ENCODE data around the gene GPR141.

The GPR141 gene

DNA sequence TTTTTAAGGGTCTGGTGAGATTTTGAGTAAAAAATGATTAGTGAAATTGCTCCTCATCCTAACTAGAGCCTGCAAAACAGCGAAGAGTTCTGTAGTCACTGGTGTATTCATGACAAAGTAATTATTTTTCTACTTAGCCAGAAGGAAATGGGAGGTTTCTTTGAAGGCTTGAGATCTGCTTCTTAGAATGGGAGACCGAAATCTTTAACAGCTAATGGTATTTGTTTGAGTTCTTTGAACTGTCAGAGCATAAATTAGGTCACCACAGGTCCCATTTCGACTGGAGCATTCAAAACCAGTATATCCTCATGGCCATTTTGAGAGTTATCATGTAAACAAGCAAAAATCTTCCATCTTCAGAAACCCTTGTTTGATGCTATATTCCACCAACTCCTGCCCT, 87.8 kb downstream of the GPR141 start:
- Histone ChIP-seq H3K9me3 (ENCODE audit: severe bottlenecking) (peaks cover 7% of the 10 kb centered on the region), H3K27ac (no peak overlapping the region), H3K27me3 (ENCODE audit: insufficient read depth, low read depth, severe bottlenecking) (no peaks in the 10 kb centered on the region), H3K4me3 (ENCODE audit: low read depth, low read length) (no peak overlapping the region), H3K36me3 (no peaks in the 10 kb centered on the region)
- TF ChIP-seq, protein P1, sequence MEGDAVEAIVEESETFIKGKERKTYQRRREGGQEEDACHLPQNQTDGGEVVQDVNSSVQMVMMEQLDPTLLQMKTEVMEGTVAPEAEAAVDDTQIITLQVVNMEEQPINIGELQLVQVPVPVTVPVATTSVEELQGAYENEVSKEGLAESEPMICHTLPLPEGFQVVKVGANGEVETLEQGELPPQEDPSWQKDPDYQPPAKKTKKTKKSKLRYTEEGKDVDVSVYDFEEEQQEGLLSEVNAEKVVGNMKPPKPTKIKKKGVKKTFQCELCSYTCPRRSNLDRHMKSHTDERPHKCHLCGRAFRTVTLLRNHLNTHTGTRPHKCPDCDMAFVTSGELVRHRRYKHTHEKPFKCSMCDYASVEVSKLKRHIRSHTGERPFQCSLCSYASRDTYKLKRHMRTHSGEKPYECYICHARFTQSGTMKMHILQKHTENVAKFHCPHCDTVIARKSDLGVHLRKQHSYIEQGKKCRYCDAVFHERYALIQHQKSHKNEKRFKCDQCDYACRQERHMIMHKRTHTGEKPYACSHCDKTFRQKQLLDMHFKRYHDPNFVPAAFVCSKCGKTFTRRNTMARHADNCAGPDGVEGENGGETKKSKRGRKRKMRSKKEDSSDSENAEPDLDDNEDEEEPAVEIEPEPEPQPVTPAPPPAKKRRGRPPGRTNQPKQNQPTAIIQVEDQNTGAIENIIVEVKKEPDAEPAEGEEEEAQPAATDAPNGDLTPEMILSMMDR (IDR thresholded peaks at IDR 0.05; ENCODE audit: low read depth, low read length), result no peak
- no peak for DNase-seq

DNA sequence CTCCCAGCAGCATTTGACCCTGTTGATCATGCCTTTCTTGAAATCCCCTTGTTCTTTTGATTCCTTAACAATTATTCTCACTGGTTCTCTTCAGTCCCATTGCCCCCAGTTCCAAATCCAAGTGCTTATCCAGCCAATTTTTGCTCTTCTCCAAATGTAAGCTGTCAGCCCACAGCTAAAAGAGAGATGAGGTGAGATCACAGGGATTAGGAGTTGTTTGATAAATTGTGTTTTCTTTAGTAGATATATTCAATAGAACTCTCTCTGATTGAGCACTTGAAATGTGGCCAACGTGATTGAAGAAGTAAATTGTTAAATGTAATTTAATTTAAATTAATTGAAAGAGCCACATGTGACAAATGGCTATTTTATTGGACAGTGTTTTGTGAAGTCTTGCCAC, 88.2 kb downstream of the GPR141 start:
- Histone ChIP-seq H3K36me3 (no peaks in the 10 kb centered on the region), H3K9me3 (ENCODE audit: severe bottlenecking) (peaks cover 7% of the 10 kb centered on the region), H3K27me3 (ENCODE audit: insufficient read depth, low read depth, severe bottlenecking) (no peaks in the 10 kb centered on the region), H3K4me3 (ENCODE audit: low read depth, low read length) (no peak overlapping the region), H3K27ac (no peak overlapping the region)
- TF ChIP-seq, protein P1 (IDR thresholded peaks at IDR 0.05; ENCODE audit: low read depth, low read length), result no peak
- DNase-seq, result no peak

DNA sequence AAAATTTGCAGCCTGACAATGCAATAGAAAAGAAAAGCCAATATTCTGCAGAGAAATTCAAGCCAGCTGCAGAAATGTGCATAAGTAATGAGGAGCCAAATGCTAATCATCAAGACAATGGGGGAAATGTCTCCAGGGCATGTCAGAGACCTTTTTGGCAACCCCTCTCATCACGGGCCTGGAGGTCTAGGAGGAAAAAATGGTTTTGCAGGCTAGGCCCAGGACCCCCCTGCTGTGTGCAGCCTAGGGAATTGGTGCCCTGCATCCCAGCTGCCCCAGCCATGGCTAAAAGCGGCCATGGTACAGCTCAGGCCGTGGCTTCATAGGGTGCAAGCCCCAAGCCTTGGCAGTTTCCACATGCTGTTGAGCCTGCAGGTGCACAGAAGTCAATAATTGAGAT, 92.4 kb downstream of the GPR141 start:
- TF ChIP-seq, protein P1 (IDR thresholded peaks at IDR 0.05; ENCODE audit: low read depth, low read length), result no peak
- Histone ChIP-seq H3K4me3 (ENCODE audit: low read depth, low read length) (no peak overlapping the region), H3K27ac (no peak overlapping the region), H3K9me3 (ENCODE audit: severe bottlenecking) (peaks cover 7% of the 10 kb centered on the region), H3K36me3 (no peaks in the 10 kb centered on the region), H3K27me3 (ENCODE audit: insufficient read depth, low read depth, severe bottlenecking) (no peaks in the 10 kb centered on the region)
- no peak for DNase-seq

DNA sequence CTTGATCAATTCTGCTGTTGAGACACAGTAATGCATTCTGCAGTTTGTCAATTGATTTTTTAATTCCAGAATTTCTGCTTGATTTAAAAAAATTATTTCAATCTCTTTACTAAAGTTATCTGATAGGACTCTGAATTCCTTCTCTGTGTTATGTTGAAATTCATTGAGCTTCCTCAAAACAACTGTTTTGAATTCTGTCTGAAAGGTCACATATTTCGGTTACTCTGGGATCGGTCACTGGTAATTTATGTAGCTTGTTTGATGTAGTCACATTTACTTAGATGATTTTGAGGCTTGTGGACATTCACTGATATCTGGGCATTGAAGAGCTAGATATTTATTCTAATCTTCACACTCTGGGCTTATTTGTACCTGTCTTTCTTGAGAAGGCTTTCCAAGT, 97.6 kb downstream of the GPR141 start:
- Histone ChIP-seq H3K4me3 (ENCODE audit: low read depth, low read length) (no peak overlapping the region), H3K36me3 (no peaks in the 10 kb centered on the region), H3K9me3 (ENCODE audit: severe bottlenecking) (peaks cover 1% of the 10 kb centered on the region), H3K27ac (no peak overlapping the region), H3K27me3 (ENCODE audit: insufficient read depth, low read depth, severe bottlenecking) (no peaks in the 10 kb centered on the region)
- no peak for DNase-seq
- TF ChIP-seq, protein P1 (IDR thresholded peaks at IDR 0.05; ENCODE audit: low read depth, low read length), result no peak

DNA sequence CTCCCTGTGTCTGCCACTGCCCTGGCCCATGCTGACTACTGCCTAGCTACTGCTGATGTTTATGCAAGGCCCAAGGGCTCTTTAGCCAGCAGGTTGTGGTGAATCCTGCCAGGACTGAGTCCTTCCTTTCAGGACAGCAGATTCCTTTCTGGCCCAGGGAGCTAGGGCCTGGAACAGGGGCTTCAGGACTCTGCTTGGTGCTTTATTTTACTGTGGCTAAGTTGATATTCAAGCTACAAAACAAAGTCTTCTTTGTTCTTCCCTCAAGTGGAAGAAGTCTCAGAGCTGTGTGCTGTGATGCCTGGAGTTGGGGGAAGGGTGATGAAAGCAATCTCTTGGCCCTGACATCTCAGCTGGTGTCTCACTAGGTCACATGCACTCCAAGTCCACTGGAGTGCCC, 98.6 kb downstream of the GPR141 start:
- no peak overlapping the region for H3K27ac ChIP-seq
- no peaks in the 10 kb centered on the region for H3K36me3 ChIP-seq
- H3K9me3 ChIP-seq (ENCODE audit: severe bottlenecking), result no peaks in the 10 kb centered on the region
- no peak overlapping the region for H3K4me3 ChIP-seq (ENCODE audit: low read depth, low read length)
- DNase-seq, result no peak
- no peaks in the 10 kb centered on the region for H3K27me3 ChIP-seq (ENCODE audit: insufficient read depth, low read depth, severe bottlenecking)
- TF ChIP-seq, protein P1 (IDR thresholded peaks at IDR 0.05; ENCODE audit: low read depth, low read length), result no peak

DNA sequence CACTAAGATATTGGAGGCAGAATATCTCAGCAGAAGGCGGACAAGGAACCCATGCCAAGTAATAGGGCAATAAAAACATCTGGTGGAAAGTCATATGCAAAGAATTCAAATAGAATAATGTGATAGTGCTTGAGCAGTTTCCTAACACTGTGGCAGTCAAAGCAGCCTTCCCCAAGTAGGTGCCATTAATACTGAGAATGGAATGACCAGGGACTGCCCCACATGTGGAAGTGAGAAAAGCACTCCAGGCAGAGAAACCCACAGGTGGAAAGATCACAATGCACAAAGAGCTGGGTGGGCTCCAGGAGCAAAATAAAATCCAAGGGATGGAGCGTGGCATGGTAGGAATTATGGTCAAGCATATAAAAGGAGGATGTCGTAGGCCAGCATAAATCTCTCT, 100.4 kb downstream of the GPR141 start:
- H3K9me3 ChIP-seq (ENCODE audit: severe bottlenecking), result no peaks in the 10 kb centered on the region
- H3K27ac ChIP-seq, result no peak overlapping the region
- no peak overlapping the region for H3K4me3 ChIP-seq (ENCODE audit: low read depth, low read length)
- no peak for DNase-seq
- TF ChIP-seq, protein P1 (IDR thresholded peaks at IDR 0.05; ENCODE audit: low read depth, low read length), result no peak
- no peaks in the 10 kb centered on the region for H3K27me3 ChIP-seq (ENCODE audit: insufficient read depth, low read depth, severe bottlenecking)
- no peaks in the 10 kb centered on the region for H3K36me3 ChIP-seq
